GM19240 (cell line): Measurements from ENCODE around the gene PRDM11.

ENCODE experiments used
- DNase-seq: peaks from one replicate; pipeline ENCODE4 v3.0.0; 2011; ENCODE audit warnings: low spot score; ENCODE audit not compliant: insufficient read length

PRDM11 gene

GRCh38 chr11:45260071-45260470 lies 113.6 kb downstream of the PRDM11 start:
- DNase-seq = no peak

GRCh38 chr11:45262900-45263299 lies 116.5 kb downstream of the PRDM11 start:
- no peak for DNase-seq

- DNase-seq = no peak
These were observed 117.3 kb downstream of the PRDM11 start for GRCh38 chr11:45263773-45264172.

GRCh38 chr11:45264839-45265515 lies 118.5 kb downstream of the PRDM11 start:
- DNase-seq = no peak

GRCh38 chr11:45265969-45266675 lies 119.7 kb downstream of the PRDM11 start:
- no peak for DNase-seq

GRCh38 chr11:45266676-45267020 lies 120.2 kb downstream of the PRDM11 start:
- DNase-seq = no peak

GRCh38 chr11:45267052-45267451 lies 120.6 kb downstream of the PRDM11 start:
- no peak for DNase-seq

- no peak for DNase-seq
These were observed 121.3 kb downstream of the PRDM11 start for GRCh38 chr11:45267652-45268299.

GRCh38 chr11:45269678-45270077 lies 123.2 kb downstream of the PRDM11 start:
- DNase-seq = no peak

GRCh38 chr11:45270946-45271716 lies 124.7 kb downstream of the PRDM11 start:
- no peak for DNase-seq

- DNase-seq = no peak
These were observed 126.3 kb downstream of the PRDM11 start for GRCh38 chr11:45272701-45273100.

- DNase-seq = no peak
These were observed 127.1 kb downstream of the PRDM11 start for GRCh38 chr11:45273509-45273908.

- no peak for DNase-seq
These were observed 127.8 kb downstream of the PRDM11 start for GRCh38 chr11:45274206-45274605.

- DNase-seq = no peak
These were observed 129.4 kb downstream of the PRDM11 start for GRCh38 chr11:45275828-45276227.

- no peak for DNase-seq
These were observed 132.3 kb downstream of the PRDM11 start for GRCh38 chr11:45278714-45279113.

- DNase-seq = no peak
These were observed 133.2 kb downstream of the PRDM11 start for GRCh38 chr11:45279645-45280044.

GRCh38 chr11:45280449-45280848 lies 134.0 kb downstream of the PRDM11 start:
- DNase-seq = no peak

GRCh38 chr11:45282081-45282480 lies 135.6 kb downstream of the PRDM11 start:
- no peak for DNase-seq
